Activated T-helper 17 cell treated with anti-CD3 and anti-CD28 coated beads, Interleukin-2, amount 50 U/mL, for 72 hours (primary cell): ENCODE data around the gene SRCAP. TPM values are rescaled to one million over a fixed set of nuclear protein-coding genes. Genes with fewer than 3 reads are reported as not detected.
"Not testable (repeated sequence)": the region's sequence is repeated elsewhere in the genome, so short reads cannot be mapped to it uniquely, and the experiment has no call there.

Source experiments
- ATAC-seq: fragments of 150-1000 bp; cut with Tn5 transposase; replicated peaks from 2 replicates; pipeline ENCODE4 v1.10.0; 2021; ENCODE audit warnings: mild to moderate bottlenecking, moderate library complexity
- H3K27ac Mint-ChIP-seq: one replicate; pipeline ENCODE4 v1.8.0; 2022; ENCODE audit warnings: mixed read lengths
- H3K27me3 Mint-ChIP-seq: one replicate; pipeline ENCODE4 v1.8.0; 2022; ENCODE audit warnings: mixed read lengths
- H3K36me3 Mint-ChIP-seq: one replicate; pipeline ENCODE4 v1.8.0; 2022; ENCODE audit warnings: low read depth, mild to moderate bottlenecking, mixed read lengths
- H3K4me1 Mint-ChIP-seq: one replicate; pipeline ENCODE4 v1.8.0; 2022; ENCODE audit warnings: mixed read lengths
- H3K4me3 Mint-ChIP-seq: one replicate; pipeline ENCODE4 v1.8.0; 2022; ENCODE audit warnings: mild to moderate bottlenecking, mixed read lengths
- H3K9me3 Mint-ChIP-seq: one replicate; pipeline ENCODE4 v1.8.0; 2022; ENCODE audit warnings: mixed read lengths
- total RNA-seq, 2 donors: library from RNA; stranded (reverse); gene quantifications; one replicate each; pipeline ENCODE4 v1.2.3, GENCODE V29; 2022

Gene SRCAP
- total RNA-seq, 2 donors from 2014 or later = 63.6 to 86.7 TPM

DNA sequence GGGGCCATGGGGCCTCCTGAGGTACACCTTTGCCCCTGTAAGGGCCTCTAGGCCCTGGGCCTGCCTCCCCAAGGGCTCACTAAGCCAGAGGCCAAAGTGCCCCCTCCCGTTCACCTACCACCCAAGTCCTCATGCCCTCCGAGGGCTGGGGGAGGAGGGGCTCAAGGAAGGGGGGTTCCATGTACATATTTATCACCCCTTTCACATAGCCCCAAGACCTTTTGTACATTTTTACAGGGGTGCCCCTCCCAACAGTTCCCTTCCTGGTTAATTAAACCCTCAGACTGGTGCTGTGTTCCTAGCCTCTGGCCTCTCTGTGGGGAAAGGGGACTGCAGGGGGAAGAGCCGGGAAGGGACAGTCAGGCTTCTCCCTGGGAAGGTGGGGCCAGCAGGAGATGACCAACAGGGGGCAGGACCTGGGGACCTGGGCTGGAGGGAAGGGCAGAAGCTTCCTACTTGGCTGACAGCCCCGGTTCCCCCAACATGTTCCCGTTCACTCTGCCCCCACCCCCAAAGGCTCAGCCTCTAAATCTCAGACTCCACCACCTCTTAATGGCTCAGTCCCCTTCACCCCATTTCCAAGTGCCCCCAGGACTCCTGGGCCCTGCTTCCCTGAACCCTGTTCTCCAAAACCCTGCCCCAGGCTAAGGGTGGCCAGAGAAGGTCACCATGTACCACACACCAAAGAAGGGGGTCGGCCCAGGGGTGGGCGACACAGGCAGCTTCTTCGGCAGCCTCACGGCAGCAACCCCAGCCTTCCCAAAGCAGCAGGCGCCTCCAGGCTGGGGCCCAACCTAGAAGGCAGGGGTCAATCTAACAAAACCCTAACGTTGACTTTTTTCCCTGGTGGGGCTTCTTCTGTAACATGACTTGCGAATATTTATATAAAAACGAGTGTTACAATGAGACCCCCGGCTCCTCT is 28.8 kb upstream of the SRCAP start:
- Mint-ChIP-seq H3K27ac (no peak overlapping the region), H3K9me3 (no peaks in the 10 kb centered on the region), H3K4me3 (no peak overlapping the region), H3K4me1 (peaks cover 6% of the 10 kb centered on the region), H3K36me3 (peaks cover 55% of the 10 kb centered on the region), H3K27me3 (no peaks in the 10 kb centered on the region)
- ATAC-seq = no peak

DNA sequence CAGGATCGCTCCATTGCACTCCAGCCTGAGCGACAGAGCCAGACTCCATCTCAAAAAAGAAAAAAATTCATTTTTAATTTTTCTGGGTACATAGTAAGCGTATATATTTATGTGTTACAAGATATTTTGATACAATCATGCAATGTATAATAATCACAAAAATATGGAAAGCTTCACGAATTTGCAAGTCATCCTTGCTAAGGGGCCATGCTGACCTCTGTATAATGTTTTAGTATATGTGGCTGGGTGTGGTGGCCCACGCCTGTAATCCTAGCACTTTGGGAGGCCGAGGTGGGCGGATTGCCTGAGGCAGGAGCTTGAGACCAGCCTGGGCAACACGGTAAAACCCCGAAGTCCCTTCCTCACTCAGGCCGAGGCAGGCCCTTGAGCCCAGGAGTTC is 23.8 kb upstream of the SRCAP start:
- ATAC-seq = no peak
- no peak overlapping the region for H3K4me3 Mint-ChIP-seq
- H3K36me3 Mint-ChIP-seq = peaks cover 12% of the 10 kb centered on the region
- H3K27me3 Mint-ChIP-seq = no peaks in the 10 kb centered on the region
- H3K9me3 Mint-ChIP-seq = no peaks in the 10 kb centered on the region
- H3K27ac Mint-ChIP-seq = no peak overlapping the region
- no peaks in the 10 kb centered on the region for H3K4me1 Mint-ChIP-seq

DNA sequence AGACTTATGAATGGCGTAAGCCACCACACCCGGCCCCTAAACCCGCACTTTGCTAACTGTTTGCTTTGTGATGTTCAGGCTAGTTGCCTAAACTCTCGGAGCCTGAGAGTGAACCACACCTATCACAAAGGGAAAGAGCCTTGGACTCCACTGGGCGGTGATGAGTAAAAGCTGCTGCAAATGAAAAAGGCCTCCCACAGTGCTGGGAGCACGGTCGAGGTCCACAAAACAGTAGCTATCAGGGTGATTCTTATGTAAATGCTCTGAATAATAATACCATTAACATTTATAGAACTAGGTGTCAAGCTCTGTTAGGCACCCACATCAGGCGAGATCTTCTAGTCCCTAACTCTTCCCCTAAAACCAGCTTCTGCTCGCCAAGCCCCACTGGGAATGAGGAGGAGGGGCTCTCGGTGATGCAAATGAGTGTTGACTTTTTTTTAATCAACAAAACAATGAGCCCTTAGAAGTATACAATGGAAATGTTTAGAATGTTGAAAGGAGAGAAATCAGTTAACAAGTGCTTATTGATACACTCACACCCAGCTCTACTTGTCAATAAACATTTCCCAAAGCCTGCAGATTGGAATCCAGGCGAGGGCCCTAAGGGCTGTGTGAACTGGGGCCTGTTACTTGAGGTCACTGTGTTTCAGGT is 20.9 kb upstream of the SRCAP start:
- no peak for ATAC-seq
- H3K4me1 Mint-ChIP-seq = no peaks in the 10 kb centered on the region
- H3K4me3 Mint-ChIP-seq = no peak overlapping the region
- H3K27ac Mint-ChIP-seq = no peak overlapping the region
- no peaks in the 10 kb centered on the region for H3K36me3 Mint-ChIP-seq
- no peaks in the 10 kb centered on the region for H3K9me3 Mint-ChIP-seq
- no peaks in the 10 kb centered on the region for H3K27me3 Mint-ChIP-seq

DNA sequence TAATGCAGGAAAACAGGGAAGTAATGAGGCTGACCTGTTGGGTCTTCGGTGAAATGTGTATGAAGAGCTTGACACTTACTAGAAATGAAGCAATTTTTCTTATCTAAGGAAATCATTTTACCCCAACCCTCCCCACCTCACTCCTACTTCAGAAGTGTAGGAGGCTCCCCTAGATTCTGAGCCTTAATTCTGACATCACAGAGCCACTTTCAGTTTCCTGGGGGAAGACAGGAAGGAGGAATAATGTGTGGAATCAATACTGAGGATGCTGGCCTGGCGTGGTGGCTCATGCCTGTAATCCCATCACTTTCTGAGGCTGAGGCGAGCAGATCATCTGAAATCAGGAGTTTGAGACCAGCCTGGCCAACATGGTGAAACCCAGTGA is 20.4 kb upstream of the SRCAP start:
- no peak for ATAC-seq
- H3K36me3 Mint-ChIP-seq = no peaks in the 10 kb centered on the region
- H3K27me3 Mint-ChIP-seq = no peaks in the 10 kb centered on the region

DNA sequence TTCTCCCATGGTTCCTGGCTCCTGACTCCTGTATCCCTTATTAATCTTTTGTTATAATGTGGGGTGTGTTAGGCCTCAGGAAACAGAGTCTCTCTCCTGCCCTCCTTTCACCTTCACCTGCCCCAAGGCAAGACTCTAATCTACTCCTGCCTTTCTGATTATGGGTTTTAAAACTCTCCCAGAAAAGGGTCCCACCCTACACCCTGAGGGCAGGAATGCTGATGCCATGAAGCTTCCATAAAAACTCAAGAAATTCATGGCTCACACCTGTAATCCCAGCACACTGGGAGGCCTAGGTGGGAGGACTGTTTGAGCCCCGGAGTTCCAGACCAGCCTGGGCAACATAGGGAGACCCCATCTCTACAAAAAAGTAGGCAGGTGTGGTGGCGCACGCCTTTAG is 18.6 kb upstream of the SRCAP start:
- no peaks in the 10 kb centered on the region for H3K36me3 Mint-ChIP-seq
- H3K4me1 Mint-ChIP-seq = no peaks in the 10 kb centered on the region
- no peak overlapping the region for H3K27ac Mint-ChIP-seq
- no peak overlapping the region for H3K4me3 Mint-ChIP-seq
- no peaks in the 10 kb centered on the region for H3K9me3 Mint-ChIP-seq
- no peak for ATAC-seq
- no peaks in the 10 kb centered on the region for H3K27me3 Mint-ChIP-seq

More for the DNA sequence above, 20.4 kb upstream of the SRCAP start:
- Mint-ChIP-seq H3K4me1 (no peaks in the 10 kb centered on the region), H3K27ac (no peak overlapping the region), H3K9me3 (no peaks in the 10 kb centered on the region), H3K4me3 (no peak overlapping the region)

DNA sequence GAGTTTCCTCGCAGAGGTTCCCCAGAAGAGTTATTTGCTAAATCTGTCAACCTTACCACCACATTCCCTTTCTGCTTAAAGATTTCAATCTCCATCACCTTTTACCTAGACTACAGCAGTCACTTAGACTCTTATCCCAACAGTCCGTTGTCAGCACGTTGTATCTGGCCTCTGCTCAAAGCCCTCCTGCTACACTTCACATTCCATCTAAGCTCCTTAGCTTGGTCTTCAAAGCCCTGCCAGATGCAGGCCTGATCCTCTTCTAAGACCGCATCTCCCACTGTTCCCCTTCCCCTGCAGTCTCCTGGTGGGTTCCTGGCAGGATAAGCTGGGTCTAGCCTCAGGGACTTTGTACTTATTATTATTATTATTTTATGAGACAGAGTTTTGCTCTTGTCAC is 10.3 kb upstream of the SRCAP start:
- Mint-ChIP-seq H3K27ac (peak overlapping the region; percentile 2), H3K4me1 (peaks cover 8% of the 10 kb centered on the region), H3K9me3 (no peaks in the 10 kb centered on the region), H3K36me3 (no peaks in the 10 kb centered on the region), H3K4me3 (no peak overlapping the region), H3K27me3 (no peaks in the 10 kb centered on the region)
- no peak for ATAC-seq

DNA sequence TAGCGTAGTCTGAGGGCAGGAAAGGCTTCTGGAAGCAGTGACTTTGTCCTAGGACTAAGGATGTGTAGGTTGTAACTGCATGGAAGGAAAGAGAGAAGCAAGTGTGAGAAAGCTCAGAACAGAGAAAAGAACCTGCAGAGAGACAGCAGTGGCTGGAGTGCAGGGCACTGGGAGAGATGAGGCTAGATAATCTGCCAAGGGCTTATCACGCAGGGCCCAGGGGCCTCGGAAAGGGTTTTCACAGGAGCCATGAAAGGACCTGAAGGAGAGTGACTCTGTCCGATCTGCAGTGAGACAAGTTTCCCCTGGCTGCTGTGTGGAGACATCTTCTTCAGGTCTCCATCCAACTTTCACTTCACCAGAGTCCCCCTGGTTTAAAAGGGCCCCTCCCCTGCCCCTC is 7.1 kb upstream of the SRCAP start:
- no peaks in the 10 kb centered on the region for H3K36me3 Mint-ChIP-seq
- no peak for ATAC-seq
- H3K27me3 Mint-ChIP-seq = no peaks in the 10 kb centered on the region
- no peaks in the 10 kb centered on the region for H3K9me3 Mint-ChIP-seq
- peaks cover 11% of the 10 kb centered on the region for H3K4me1 Mint-ChIP-seq
- no peak overlapping the region for H3K4me3 Mint-ChIP-seq
- H3K27ac Mint-ChIP-seq = no peak overlapping the region

DNA sequence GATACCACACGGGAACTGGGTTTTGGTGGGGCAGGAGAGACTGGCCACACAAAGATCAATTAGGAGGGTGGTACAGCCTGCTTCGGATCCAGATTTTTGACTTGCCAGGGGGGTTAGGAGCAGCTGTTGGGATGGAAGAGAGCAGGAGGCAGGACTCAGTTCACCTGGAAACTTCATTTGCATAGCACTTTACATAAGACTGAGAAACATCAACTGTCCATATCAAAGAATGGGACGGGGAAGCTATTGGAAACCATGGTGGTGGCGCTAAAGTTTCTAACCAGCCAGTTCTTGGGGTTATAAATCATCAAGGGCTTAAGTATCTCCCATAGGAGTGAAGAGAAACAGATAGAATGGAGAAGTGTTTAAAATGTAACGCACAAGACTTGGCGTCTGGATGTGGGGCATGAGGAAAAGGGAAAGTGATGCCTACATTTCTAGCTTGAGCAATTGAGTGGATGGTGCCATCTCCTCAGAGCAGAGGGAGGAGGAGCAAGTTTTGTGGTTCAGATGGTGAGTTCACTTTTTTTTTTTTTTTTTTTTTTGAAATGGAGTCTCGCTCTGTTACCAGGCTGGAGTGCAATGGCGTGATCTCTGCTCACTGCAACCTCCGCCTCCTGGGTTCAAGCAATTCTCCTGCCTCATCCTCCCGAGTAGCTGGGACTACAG is 6.4 kb upstream of the SRCAP start:
- no peaks in the 10 kb centered on the region for H3K9me3 Mint-ChIP-seq
- H3K36me3 Mint-ChIP-seq = peaks cover 3% of the 10 kb centered on the region
- no peak for ATAC-seq
- H3K4me1 Mint-ChIP-seq = peaks cover 11% of the 10 kb centered on the region
- H3K27me3 Mint-ChIP-seq = no peaks in the 10 kb centered on the region
- H3K4me3 Mint-ChIP-seq = no peak overlapping the region
- H3K27ac Mint-ChIP-seq = peak overlapping the region; percentile 12

DNA sequence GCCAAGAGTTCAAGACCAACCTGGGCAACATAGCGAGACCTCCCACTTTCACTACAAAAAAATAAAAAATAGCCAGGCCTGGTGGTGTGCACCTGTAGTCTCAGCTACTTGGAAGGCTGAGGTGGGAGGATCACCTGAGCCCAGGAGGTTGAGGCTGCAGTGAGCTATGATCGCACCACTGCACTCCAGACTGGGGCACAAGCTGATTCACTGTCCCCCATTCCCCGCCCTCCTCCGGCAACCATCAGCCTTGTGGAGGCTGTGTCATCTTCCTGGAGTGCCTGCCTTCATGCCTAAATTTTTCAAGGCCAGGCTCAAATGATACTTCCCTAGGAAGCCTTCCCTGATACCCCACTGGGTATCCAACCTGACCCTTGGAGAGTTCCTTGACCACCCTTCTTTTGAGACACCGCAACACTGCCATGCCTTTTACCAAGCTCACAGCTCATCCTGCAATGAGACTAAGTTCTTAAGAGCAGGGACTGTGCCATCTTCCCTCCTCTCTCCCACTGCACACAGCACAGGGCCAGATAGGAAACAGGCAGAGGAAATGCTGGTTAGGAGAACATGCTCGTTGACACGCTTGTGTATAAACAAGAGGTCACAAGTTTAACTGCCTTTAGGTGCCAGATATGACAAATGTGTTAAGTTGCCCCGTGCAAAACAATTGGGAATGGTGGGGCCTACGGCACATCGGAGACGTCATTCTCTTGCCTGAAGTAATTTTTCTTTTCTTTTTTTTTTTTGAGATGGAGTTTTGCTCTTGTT is 3.9 kb upstream of the SRCAP start:
- Mint-ChIP-seq H3K27ac (no peak overlapping the region), H3K4me3 (no peak overlapping the region), H3K9me3 (no peaks in the 10 kb centered on the region), H3K36me3 (peaks cover 28% of the 10 kb centered on the region), H3K4me1 (peaks cover 17% of the 10 kb centered on the region), H3K27me3 (no peaks in the 10 kb centered on the region)
- ATAC-seq = no peak

DNA sequence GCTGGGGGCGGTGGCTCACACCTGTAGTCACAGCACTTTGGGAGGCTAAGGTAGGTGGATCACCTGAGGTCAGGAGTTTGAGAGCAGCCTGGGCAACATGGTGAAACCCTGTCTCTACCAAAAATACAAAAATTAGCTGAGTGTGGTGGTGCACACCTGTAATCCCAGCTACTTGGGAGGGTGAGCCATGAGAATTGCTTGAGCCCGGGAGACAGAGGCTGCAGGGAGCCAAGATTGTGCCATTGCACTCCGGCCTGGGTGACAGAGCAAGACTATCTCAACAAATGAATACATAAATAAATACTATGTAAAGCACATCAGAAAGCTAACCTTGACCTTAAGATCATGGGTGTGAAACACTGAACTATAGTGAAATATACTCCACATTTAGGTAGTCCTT is 2.3 kb upstream of the SRCAP start:
- not testable (repeated sequence) for ATAC-seq, H3K9me3 Mint-ChIP-seq, H3K27me3 Mint-ChIP-seq, H3K27ac Mint-ChIP-seq
- Mint-ChIP-seq H3K36me3 (peaks cover 44% of the 10 kb centered on the region), H3K4me3 (peak overlapping the region; percentile 97), H3K4me1 (peaks cover 18% of the 10 kb centered on the region)

DNA sequence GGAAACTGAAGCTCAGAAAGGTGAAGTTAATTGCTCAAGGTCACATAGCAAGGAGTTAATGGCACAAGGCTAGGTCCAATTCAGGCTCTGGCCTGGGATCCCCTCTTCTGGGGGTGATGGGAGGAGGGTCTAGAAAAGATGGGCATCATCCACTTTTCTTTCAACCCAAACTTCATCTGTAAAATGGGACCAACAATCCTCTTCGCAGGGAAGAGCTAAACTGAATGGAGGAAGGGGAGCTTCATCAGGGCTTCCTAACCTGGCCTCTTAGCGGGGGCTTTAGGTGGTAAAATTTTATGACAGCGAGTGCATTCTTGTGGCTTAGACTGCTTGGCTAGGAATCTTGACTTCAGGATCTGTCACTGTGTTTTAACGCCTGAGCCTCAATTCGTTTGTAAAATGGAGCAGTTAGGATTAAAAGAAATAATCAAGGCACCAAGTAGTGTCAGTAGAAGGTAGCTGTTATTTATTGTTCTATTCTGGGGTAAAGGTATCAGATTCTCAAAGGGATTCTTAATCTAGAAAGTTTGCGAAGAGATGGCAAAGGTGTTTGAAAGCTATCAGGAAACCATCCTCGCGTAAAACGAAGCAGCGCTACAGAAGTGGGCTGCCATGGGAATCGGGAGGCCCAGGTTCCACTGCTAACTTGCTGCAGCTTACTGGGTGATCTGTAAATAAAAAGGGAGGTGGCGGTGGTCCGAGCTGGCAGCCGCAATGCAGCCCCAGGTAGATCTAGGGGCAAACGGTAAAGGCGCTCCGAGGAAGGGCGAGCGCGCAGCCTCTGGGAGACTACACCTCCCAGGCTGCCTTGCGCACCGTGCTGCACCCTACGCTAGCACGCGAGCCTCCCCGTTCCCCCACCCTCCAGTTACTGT is 1.5 kb upstream of the SRCAP start:
- peak overlapping the region; percentile 100 for H3K27ac Mint-ChIP-seq
- H3K36me3 Mint-ChIP-seq = peaks cover 52% of the 10 kb centered on the region
- no peaks in the 10 kb centered on the region for H3K9me3 Mint-ChIP-seq
- peak overlapping the region; percentile 97 for H3K4me3 Mint-ChIP-seq
- H3K27me3 Mint-ChIP-seq = no peaks in the 10 kb centered on the region
- peaks cover 15% of the 10 kb centered on the region for H3K4me1 Mint-ChIP-seq
- peak; percentile 91 for ATAC-seq

DNA sequence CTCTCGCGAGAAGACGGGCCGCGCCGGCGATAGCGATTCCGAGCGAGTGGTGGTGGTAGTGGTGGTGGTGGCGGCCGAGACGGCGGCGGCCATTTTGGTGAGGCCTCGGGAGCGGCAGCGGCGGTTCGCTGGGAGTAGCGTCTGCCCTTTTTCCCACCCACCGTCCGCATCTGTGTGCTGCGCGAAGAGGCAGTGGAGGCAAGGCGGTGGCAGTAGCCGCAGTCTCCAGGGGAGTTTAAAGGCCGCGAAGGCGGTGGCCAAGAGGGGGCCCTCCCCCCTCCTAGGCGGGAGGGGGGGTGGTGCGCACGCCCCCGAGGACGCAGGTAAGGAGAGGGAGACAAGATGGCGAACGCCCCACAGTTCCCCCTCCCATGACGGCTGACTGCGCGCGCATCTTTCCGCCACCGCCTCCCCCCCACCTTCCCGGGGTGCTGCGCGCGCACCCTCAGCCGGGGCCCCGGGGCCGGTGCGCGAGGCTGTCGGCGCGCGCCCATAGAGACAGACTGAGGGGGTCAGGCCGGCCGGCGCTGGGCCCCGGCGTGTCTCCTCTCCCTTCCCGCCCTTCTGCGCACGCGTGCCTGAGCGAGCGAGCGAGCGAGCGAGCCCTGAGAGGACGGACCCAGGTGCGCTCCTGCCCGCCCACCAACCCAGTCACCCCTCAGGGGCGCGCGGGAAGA is 694 bp upstream of the SRCAP start:
- Mint-ChIP-seq H3K4me3 (peak overlapping the region; percentile 97), H3K4me1 (peaks cover 17% of the 10 kb centered on the region), H3K27me3 (no peaks in the 10 kb centered on the region), H3K9me3 (no peaks in the 10 kb centered on the region), H3K36me3 (peaks cover 60% of the 10 kb centered on the region), H3K27ac (peak overlapping the region; percentile 100)
- ATAC-seq = peak; percentile 78

DNA sequence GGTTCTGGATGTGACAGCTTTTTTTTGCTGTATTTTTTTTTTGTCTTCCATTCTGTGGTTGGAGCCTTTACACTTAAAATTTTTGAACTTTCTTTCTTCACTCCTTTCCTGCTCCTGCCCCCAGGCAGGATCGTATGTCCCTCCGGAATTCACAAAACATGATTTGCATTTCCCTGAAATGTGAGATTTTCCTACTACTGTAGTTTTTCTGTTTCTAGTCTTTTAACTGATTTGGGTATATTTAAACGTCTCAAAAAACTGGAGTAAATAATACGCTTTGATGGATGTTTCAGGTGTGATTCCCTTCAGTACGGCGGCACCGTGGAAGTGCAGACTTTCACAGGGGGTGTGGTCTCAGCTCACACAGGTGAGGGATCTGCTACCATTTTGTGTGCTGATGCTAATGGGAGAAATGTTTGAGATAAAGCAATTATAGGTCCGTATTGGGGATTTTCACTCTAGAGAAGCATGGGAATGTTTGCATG is 686 bp downstream of the SRCAP start:
- H3K27ac Mint-ChIP-seq = peak overlapping the region; percentile 100
- no peaks in the 10 kb centered on the region for H3K9me3 Mint-ChIP-seq
- no peaks in the 10 kb centered on the region for H3K27me3 Mint-ChIP-seq
- peaks cover 74% of the 10 kb centered on the region for H3K36me3 Mint-ChIP-seq
- peaks cover 11% of the 10 kb centered on the region for H3K4me1 Mint-ChIP-seq
- H3K4me3 Mint-ChIP-seq = peak overlapping the region; percentile 97
- ATAC-seq = no peak
